Hindlimb muscle (tissue), 1 donor: ENCODE results near the gene TMEM229B. TPM values are rescaled to one million over a fixed set of nuclear protein-coding genes. Genes with fewer than 3 reads are reported as not detected.
"Not testable (repeated sequence)": the region's sequence is repeated elsewhere in the genome, so short reads cannot be mapped to it uniquely, and the experiment has no call there.

Experiments
- DNase-seq: peaks from one replicate; pipeline ENCODE4 v3.0.0-alpha.2; 2013
- polyA plus RNA-seq: library from polyadenylated mRNA; unstranded; fragments of 120-200 nt; gene quantifications from one replicate; pipeline ENCODE4 v1.2.1, GENCODE V29; 2013; ENCODE audit not compliant: insufficient read length

Gene TMEM229B
- polyA plus RNA-seq, 1 donor, result 0.31 TPM

DNA sequence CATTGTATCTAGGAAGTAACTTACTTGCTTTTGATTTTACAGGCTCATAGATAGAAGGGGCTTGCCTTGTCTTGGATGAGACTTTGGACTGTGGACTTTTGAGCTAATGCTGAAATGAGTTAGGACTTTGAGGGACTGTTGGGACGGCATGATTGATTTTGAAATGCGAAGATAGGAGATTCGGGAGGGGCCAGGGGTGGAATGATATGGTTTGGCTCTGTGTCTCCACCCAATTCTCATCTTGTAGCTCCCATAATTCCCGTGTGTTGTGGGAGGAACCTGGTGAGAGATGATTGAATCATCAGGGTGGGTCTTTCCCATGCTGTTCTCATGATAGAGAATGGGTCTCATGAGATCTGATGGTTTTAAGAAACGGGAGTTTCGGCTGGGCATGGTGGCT is 36.9 kb downstream of the TMEM229B start:
- DNase-seq, result not testable (repeated sequence)

DNA sequence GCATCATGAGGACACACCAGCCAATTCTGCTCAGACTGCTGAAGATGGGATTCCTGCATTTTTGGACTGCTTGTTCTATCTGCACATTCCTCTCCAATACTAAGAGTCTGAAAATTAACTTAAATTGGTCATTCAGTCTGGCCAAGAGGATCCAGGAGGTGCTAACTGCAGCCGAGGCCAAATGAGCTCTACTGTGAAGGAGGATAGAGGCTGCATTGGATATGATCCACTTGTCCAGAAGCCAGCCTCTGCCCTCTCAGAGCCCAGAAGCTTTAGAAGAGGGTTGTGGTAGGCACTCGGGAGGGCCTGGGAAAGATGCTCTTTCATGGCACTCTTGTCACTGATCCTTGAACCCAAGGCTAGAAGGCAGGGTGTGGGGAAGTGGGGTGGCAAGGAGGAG is 39.4 kb downstream of the TMEM229B start:
- no peak for DNase-seq

GRCh38 chr14:67447033-67447381 is 41.5 kb downstream of the TMEM229B start:
- no peak for DNase-seq

GRCh38 chr14:67446371-67447032 is 42.0 kb downstream of the TMEM229B start:
- DNase-seq, result no peak

DNA sequence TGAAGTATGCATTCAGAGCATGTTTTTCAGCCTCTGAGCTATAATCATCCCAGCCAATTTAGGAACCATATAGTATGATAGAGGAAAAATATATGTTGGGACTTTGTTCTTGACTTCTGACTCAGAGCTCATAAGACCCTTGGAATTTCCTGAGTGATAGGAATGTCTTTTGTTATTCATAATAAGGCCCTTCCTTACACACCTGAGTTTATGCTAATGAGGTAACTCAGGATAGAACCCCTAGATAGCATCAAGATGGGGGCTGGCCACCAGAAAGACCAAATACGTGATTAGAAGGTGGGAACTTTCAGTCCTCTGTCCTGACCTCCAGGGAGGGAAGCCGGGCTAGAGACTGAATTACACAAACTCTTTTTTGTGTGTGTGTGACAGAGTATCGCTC is 44.1 kb downstream of the TMEM229B start:
- no peak for DNase-seq

GRCh38 chr14:67442139-67442906 is 46.2 kb downstream of the TMEM229B start:
- no peak for DNase-seq

DNA sequence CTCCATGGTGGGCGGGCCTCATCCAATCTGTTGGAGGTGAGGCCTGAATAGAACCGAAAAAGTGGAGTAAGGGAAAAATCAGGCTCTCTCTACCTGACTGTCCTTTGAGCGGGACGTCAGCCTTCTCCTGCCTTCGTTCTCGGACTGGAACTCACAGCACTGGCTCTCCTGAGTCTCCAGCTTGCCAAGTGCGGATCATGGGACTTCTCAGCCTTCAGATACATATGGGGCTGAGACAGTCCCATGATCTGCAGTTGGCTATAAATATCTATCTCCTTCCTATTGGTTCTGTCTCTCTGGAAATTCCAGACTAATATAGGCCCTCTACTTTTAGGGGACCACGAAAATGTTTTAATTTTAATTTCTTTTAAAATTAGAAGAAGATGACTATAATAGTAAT is 46.8 kb downstream of the TMEM229B start:
- DNase-seq, result no peak

GRCh38 chr14:67441256-67441655 is 47.3 kb downstream of the TMEM229B start:
- DNase-seq, result no peak

DNA sequence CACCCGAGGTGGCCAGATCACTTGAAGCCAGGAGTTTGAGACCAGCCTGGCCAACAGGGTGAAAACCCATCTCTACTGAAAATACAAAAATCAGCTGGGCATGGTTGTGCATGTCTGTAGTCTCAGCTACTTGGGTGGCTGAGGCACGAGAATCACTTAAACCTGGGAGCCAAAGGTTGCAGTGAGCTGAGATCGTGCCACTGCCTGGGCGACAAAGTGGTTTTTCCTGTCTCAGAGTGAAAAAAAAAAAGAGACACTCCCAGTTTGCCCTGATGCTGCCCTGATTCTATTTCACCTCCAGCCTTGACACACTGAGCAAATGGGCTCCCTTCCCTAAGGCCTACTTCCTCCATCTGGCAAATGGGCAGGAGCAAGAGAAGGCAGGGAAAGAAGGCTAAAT is 48.0 kb downstream of the TMEM229B start:
- no peak for DNase-seq

DNA sequence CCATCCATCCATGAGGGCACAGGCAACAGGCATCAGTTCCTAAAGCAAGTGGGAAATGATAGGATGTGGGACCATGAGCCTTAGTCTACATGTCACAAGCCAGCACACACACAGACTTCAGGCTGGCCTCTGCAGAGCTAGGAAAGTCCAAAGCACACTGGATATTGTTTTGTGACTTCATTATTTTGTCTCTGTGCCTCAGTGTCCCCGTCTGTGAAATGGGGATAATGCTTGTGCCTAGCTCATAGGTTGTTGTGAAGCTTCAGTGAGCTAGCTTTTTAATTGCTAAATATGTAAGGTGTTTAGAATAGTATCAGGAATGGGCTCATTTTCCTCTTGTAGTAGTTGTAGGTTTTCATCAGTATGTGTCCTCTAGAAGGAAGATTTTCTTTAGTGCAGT is 49.6 kb downstream of the TMEM229B start:
- DNase-seq, result no peak

- DNase-seq, result no peak
Observed at GRCh38 chr14:67436006-67436866, 52.3 kb downstream of the TMEM229B start.

GRCh38 chr14:67435603-67436002 is 52.9 kb downstream of the TMEM229B start:
- no peak for DNase-seq

DNA sequence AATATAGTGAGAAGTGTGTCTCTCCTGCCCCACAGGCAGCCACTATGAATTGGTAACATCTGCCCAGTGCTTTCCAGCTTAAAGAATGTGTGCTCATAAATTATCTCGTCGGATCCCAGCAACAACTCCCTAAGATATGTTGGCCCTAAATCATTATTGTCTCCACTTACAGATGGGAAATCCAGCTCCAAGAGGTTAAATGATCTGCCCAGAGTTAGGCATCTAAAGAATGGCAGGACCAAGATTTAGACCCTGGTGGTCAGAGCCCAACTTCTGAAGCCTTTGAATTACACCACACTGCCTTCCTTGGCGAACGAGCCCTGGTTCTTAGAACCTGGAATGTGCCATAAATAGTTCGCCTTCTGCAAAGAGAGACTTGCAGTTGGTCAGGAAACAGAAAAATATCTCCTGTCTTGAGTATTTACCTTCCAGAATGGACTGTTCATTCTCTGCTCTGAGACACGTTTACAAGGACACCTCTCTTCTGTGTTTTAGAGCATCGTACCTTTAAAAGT is 56.4 kb downstream of the TMEM229B start:
- DNase-seq, result no peak

DNA sequence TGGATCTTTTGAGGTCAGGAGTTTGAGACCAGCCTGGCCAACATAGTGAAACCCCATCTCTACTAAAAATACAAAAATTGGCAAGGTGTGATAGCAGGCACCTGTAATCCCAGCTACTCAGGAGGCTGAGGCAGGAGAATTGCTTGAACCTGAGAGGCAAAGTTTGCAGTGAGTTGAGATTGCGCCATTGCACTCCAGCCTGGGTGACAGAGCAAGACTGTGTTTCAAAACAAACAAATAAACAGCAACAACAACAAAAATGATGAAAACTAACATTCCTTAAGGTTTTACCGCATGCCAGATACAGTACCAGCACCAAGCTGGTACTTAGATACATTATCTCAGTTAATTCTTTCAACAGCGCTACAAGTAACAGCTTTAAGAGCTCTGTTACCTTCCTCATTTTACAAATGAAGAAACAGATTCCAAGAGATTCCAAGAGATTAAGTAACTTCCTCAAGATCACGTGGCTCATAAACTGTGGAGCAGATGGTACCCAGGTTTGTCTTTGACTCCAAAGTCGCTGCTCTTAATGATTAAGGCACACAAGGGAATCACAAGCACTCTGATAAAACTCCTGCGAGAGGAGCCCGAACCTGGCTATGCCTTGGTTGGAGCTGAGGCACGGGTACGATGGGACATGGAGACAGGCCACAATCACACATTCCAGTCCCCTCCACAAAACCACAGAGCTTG is 58.9 kb downstream of the TMEM229B start:
- no peak for DNase-seq

DNA sequence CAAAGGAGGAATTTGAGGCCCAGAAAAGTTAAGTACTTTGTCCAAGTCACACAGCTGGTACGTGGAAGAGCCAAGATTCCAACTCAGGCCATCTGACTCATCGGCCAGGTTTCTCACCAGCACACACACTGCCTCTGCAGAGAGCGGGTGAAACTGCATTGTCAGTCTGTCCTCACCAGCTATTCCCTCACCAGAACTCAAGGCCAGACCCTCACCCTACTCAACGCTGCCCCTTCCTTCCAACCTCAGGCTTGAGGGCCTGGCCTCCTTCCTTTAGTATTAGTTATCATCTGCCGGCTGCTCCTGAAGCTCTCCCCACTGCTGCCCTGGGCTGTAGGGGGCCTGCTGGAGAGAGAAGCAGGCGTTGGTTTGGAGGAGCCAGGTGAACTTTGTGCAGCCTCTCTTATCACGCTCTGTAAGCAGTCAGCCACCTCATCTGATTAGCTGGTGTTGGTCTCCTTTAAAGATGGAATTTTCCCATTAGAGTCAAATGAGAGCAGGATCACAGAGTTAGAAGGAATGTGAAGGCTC is 60.0 kb downstream of the TMEM229B start:
- DNase-seq, result no peak

DNA sequence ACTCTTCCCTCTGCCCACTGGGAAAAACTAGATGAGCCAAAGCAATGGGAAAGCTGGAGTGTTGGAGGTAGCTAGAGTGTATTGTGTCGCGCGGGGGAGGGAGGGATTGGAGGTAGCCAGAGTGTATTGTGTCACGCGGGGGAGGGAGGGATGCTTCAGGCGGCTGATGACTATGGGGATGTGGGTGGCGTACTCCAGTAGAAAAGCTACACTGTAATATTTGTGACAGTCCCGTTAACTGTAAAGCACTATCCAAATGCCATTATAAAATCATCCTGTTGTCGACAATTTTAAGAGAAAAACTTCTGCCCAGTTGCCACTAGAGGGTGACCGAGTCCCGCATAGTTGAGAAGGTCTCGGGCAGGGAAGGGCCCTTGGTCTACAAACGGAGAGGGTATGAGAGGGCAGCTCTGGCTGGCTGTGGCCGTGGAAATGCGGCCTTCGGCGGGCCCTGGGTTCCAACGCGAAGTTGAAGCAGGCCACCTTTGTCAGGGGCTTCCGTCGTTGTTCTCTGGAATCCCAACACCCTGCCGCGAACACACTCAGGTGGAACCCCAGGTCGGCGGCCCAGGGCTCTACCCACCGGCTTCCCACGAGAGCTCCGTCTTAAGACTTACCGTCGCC is 61.4 kb downstream of the TMEM229B start:
- peak; percentile 73 for DNase-seq

DNA sequence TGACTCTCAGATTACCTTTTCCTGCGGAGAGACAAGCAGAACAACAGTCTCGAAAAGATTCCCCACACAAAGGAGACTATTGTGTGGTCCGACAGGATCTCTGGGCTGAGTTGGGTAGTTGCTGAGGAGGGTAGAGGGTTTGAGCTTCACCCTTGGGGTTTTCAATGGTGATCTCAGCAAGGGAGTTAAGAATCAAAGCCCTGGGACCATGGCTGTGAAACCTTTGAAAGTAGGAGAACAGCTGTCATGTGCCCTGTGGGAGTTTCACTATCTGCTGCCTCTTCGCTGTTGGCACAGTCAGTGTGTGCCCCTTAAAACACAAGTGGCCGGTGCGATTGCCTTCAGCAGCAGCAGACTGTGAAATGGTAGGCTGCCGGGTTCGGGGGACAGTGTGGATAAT is 62.4 kb downstream of the TMEM229B start:
- no peak for DNase-seq

- no peak for DNase-seq
Observed at GRCh38 chr14:67425608-67426007, 62.9 kb downstream of the TMEM229B start.

DNA sequence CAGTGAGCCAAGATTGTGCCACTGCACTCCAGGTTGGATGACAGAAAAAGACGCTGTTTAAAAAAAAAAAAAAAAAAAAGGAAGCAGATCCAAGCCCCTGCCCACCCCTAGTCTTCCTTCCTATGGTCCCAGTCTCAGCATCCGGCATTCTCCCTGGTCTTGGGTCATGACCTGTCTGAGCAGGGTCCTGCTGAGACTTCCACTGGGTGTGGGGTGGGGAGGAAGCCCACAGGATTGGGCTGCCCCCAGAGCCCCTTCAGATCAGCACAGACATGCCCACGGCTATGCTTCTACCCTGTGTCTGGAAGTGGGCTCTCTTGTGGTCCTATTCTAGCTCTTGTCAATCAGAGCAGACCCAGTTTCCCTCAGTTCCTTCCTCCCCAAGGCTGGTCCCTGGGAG is 64.0 kb downstream of the TMEM229B start:
- no peak for DNase-seq

GRCh38 chr14:67423424-67423823 is 65.1 kb downstream of the TMEM229B start:
- no peak for DNase-seq

DNA sequence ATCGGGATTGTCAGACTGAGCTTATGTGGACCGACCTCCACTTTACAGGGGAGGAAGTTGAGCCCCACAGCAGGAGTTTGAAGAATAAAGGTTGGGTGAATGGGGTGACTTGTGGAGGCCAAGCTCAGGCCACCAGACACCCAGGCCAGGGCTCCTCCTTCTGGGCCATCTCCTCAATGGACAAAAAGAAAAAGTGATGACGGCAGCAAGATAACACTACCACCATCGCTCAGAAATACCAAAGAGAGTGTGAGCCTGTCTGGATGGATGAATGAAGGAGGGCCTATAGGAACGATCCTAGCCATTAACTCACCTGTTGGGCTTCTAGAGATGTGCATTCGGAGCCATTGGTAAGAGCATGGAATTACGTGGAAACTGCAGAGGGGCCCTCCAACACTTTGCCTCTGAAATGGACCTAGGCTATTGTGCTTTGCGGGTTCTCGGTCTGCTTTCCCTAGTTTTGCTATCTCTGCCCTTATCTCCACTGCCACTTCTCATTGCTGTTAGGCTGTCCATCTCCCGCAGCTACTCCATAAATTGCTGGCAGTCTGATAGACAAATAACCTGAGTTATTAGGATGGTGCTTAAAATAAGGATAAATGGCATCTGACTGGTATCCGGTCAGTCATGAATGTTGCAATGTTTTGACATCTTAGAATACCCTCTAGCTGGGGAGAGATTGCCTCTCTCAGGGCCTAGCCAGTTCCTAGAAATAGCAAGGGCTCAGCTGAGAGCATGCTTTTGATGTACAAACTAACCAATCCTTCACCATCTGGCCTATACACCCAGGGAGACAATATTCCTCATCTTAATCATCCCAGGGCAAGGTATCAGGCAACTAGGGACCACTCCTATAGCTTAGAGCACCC is 66.9 kb downstream of the TMEM229B start:
- DNase-seq, result no peak
